ENCODE data around the gene CORO2A. TPM values are rescaled to one million over a fixed set of nuclear protein-coding genes. Genes with fewer than 3 reads are reported as not detected.
A peak's percentile ranks its signal among the peaks of the same experiment; 100 is the strongest.

CORO2A gene
- total and polyA plus RNA-seq, 2 of the 13 experiments (the other 11 are each of a cell fraction or from before 2014, with no cell fraction given) = 14.4 to 15.3 TPM

DNA sequence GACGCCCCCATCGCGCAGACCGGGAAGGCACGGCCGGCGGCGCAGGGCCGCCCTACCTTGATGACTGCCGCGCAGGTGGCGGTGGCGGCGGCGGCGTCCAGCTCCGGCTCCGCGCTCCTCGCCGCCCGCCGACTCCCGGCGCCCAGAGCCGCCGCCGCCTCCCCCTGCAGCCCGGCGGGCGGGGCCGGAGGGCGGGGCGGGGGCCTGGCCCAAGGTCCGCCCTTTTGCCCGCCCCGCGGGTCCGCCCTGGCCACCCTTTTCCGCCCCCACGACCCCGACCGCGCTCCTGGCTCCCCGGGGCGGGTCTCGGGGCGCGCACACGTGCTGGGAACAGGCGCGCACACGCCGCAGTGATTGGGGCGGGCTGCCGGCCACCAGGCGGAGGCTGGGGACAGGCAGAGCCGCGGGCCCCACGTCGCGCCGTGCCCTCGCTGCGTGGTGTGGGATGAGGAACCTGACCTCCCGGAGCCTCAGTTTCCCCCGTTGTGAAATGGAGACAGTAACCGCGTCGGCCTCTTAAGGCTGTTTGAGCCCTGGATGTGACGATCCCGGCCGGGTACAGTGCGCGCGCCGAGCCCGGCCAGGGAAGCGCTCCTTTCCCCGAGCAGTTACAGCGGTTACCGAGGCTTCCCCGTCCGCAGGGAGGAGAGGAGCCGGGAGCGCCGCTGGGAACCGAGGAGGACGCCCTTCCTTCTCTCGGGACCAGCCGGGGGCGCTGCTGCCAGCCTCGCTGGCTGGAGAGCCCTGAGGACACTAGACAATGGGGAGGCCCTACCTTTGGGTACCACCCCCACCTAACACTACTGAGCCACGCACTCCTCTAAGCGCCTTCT is at the start of gene CORO2A (continued):
- TF ChIP-seq PLRG1 (conservative IDR thresholded peaks at IDR 0.05) (no peak), ZNF567 (CRISPR knock-in tag; IDR thresholded peaks at IDR 0.05; ENCODE audit: borderline replicate concordance) (peak; percentile 79; the same call in 1 of the 2 replicates), ZNF331 (CRISPR knock-in tag; IDR thresholded peaks at IDR 0.05) (0 out of 2 replicates have a peak, but pooled peaks have one; percentile 13), ZNF10 (CRISPR knock-in tag; IDR thresholded peaks at IDR 0.05; ENCODE audit: borderline replicate concordance, low read depth) (no peak), HNF4A (CRISPR knock-in tag; IDR thresholded peaks at IDR 0.05) (no peak; the same call in none of the 2 replicates), MED13 (CRISPR knock-in tag; IDR thresholded peaks at IDR 0.05) (0 out of 2 replicates have a peak, but pooled peaks have one; percentile 32), ZNF747 (CRISPR knock-in tag; IDR thresholded peaks at IDR 0.05; ENCODE audit: borderline replicate concordance) (no peak; the same call in 1 of the 2 replicates), ZNF7 (CRISPR knock-in tag; IDR thresholded peaks at IDR 0.05) (no peak), ZNF292 (CRISPR knock-in tag; IDR thresholded peaks at IDR 0.05; ENCODE audit: borderline replicate concordance, low read depth) (peak; percentile 64), FOXM1 (CRISPR knock-in tag; IDR thresholded peaks at IDR 0.05) (no peak), POLR2G (IDR thresholded peaks at IDR 0.05; ENCODE audit: low read depth, low read length) (peak; percentile 84), MAFF (IDR thresholded peaks at IDR 0.05; ENCODE audit: low read depth, low read length) (no peak), KLF13 (CRISPR knock-in tag; IDR thresholded peaks at IDR 0.05) (no peak), HNRNPK (IDR thresholded peaks at IDR 0.05; ENCODE audit: low read depth, low read length, poor library complexity, severe bottlenecking) (no peak), ZNF296 (CRISPR knock-in tag; conservative IDR thresholded peaks at IDR 0.05) (no peak), GABPA (IDR thresholded peaks at IDR 0.05; ENCODE audit: low read depth, low read length) (no peak), GABPA (CRISPR knock-in tag; IDR thresholded peaks at IDR 0.05; ENCODE audit: low read depth) (no peak), RCOR2 (CRISPR knock-in tag; IDR thresholded peaks at IDR 0.05) (no peak), BHLHE40 (IDR thresholded peaks at IDR 0.05; ENCODE audit: low read length) (peak; percentile 62; the same call in 1 of the 2 replicates), ZSCAN21 (CRISPR knock-in tag; IDR thresholded peaks at IDR 0.05; ENCODE audit: borderline replicate concordance) (no peak), KDM3A (CRISPR knock-in tag; IDR thresholded peaks at IDR 0.05; ENCODE audit: low read depth) (peak; percentile 43; the same call in 1 of the 2 replicates)
- TF ChIP-seq, protein P1, sequence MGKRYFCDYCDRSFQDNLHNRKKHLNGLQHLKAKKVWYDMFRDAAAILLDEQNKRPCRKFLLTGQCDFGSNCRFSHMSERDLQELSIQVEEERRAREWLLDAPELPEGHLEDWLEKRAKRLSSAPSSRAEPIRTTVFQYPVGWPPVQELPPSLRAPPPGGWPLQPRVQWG (CRISPR knock-in tag; IDR thresholded peaks at IDR 0.05; ENCODE audit: borderline replicate concordance, low read depth) = no peak
- TF ChIP-seq, protein P2, sequence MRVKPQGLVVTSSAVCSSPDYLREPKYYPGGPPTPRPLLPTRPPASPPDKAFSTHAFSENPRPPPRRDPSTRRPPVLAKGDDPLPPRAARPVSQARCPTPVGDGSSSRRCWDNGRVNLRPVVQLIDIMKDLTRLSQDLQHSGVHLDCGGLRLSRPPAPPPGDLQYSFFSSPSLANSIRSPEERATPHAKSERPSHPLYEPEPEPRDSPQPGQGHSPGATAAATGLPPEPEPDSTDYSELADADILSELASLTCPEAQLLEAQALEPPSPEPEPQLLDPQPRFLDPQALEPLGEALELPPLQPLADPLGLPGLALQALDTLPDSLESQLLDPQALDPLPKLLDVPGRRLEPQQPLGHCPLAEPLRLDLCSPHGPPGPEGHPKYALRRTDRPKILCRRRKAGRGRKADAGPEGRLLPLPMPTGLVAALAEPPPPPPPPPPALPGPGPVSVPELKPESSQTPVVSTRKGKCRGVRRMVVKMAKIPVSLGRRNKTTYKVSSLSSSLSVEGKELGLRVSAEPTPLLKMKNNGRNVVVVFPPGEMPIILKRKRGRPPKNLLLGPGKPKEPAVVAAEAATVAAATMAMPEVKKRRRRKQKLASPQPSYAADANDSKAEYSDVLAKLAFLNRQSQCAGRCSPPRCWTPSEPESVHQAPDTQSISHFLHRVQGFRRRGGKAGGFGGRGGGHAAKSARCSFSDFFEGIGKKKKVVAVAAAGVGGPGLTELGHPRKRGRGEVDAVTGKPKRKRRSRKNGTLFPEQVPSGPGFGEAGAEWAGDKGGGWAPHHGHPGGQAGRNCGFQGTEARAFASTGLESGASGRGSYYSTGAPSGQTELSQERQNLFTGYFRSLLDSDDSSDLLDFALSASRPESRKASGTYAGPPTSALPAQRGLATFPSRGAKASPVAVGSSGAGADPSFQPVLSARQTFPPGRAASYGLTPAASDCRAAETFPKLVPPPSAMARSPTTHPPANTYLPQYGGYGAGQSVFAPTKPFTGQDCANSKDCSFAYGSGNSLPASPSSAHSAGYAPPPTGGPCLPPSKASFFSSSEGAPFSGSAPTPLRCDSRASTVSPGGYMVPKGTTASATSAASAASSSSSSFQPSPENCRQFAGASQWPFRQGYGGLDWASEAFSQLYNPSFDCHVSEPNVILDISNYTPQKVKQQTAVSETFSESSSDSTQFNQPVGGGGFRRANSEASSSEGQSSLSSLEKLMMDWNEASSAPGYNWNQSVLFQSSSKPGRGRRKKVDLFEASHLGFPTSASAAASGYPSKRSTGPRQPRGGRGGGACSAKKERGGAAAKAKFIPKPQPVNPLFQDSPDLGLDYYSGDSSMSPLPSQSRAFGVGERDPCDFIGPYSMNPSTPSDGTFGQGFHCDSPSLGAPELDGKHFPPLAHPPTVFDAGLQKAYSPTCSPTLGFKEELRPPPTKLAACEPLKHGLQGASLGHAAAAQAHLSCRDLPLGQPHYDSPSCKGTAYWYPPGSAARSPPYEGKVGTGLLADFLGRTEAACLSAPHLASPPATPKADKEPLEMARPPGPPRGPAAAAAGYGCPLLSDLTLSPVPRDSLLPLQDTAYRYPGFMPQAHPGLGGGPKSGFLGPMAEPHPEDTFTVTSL (CRISPR knock-in tag; IDR thresholded peaks at IDR 0.05; ENCODE audit: borderline replicate concordance) = no peak

Data from HepG2 (cell line).